NCI-H1105 (cell line): ENCODE measurements around the gene CREB5.
A peak's percentile ranks its signal among the peaks of the same experiment; 100 is the strongest.
"Not testable (repeated sequence)": the region's sequence is repeated elsewhere in the genome, so short reads cannot be mapped to it uniquely, and the experiment has no call there.

Experiments
- DNase-seq: peaks from one replicate; lab custom pipeline; 2025; lab: John Stamatoyannopoulos, UW

The CREB5 gene

GRCh38 chr7:28813243-28813962 is 401.1 kb downstream of the CREB5 start:
- peak; percentile 79 for DNase-seq

- DNase-seq, result no peak
These were observed 403.1 kb downstream of the CREB5 start for GRCh38 chr7:28815369-28815927.

- no peak for DNase-seq
These were observed 403.6 kb downstream of the CREB5 start for GRCh38 chr7:28815928-28816373.

- DNase-seq, result no peak
These were observed 406.7 kb downstream of the CREB5 start for GRCh38 chr7:28818996-28819395.

- DNase-seq, result no peak
These were observed 411.3 kb downstream of the CREB5 start for GRCh38 chr7:28823582-28823981.

GRCh38 chr7:28825817-28826448 is 413.6 kb downstream of the CREB5 start:
- DNase-seq, result not testable (repeated sequence)

GRCh38 chr7:28830846-28831245 is 418.5 kb downstream of the CREB5 start:
- no peak for DNase-seq

GRCh38 chr7:28832669-28833068 is 420.4 kb downstream of the CREB5 start:
- no peak for DNase-seq

- DNase-seq, result no peak
These were observed 423.5 kb downstream of the CREB5 start for GRCh38 chr7:28835800-28836199.

GRCh38 chr7:28836716-28837115 is 424.4 kb downstream of the CREB5 start:
- no peak for DNase-seq

- DNase-seq, result no peak
These were observed 424.9 kb downstream of the CREB5 start for GRCh38 chr7:28837216-28837615.

GRCh38 chr7:28840592-28840995 is 428.3 kb downstream of the CREB5 start:
- DNase-seq, result peak; percentile 86

GRCh38 chr7:28841766-28842165 is 429.4 kb downstream of the CREB5 start:
- no peak for DNase-seq

- DNase-seq, result no peak
These were observed 430.5 kb downstream of the CREB5 start for GRCh38 chr7:28842769-28843295.

GRCh38 chr7:28845106-28845505 is 432.8 kb downstream of the CREB5 start:
- no peak for DNase-seq

- DNase-seq, result no peak
These were observed 434.9 kb downstream of the CREB5 start for GRCh38 chr7:28847176-28847575.

GRCh38 chr7:28847681-28848080 is 435.4 kb downstream of the CREB5 start:
- DNase-seq, result no peak

- DNase-seq, result no peak
These were observed 436.6 kb downstream of the CREB5 start for GRCh38 chr7:28848906-28849305.

- DNase-seq, result no peak
These were observed 438.4 kb downstream of the CREB5 start for GRCh38 chr7:28850699-28851098.

- no peak for DNase-seq
These were observed 440.8 kb downstream of the CREB5 start for GRCh38 chr7:28853150-28853549.

- peak; percentile 62 for DNase-seq
These were observed 441.8 kb downstream of the CREB5 start for GRCh38 chr7:28853834-28854749.

- no peak for DNase-seq
These were observed 442.4 kb downstream of the CREB5 start for GRCh38 chr7:28854750-28855074.
